ENCODE data around the gene TMC3. TPM values are rescaled to one million over a fixed set of nuclear protein-coding genes. Genes with fewer than 3 reads are reported as not detected.

Gene TMC3
- total and polyA plus RNA-seq, 4 donors, result 0.02 to 0.13 TPM; not detected in 2

GRCh38 chr15:81375461-81375860 lies 1.4 kb upstream of the TMC3 start:
- Histone ChIP-seq H3K9me3 (ENCODE audit: control insufficient read depth in 4 of 4, low read length in 3 of 4) (no peaks in the 10 kb centered on the region), H3K36me3 (ENCODE audit: control insufficient read depth in 4 of 4, insufficient read depth in 3 of 4, low read depth in 1 of 4, low read length in 3 of 4) (peaks cover 0 to 10% (median 0%) of the 10 kb centered on the region in 4 donors), H3K27me3 (ENCODE audit: control insufficient read depth in 4 of 4, insufficient read depth in 4 of 4, low read length in 3 of 4) (no peaks in the 10 kb centered on the region), H3K9ac (ENCODE audit: low read depth in 1 of 2, low read length in 2 of 2) (no peak overlapping the region), H3K4me3 (ENCODE audit: low read depth in 1 of 3, low read length in 3 of 3) (no peak overlapping the region), H3K4me1 (ENCODE audit: control insufficient read depth in 4 of 4, insufficient read depth in 4 of 4, low read length in 3 of 4) (peaks cover 0 to 4% (median 0%) of the 10 kb centered on the region in 4 donors), H3K27ac (ENCODE audit: low read depth in 1 of 2, low read length in 2 of 2) (no peak overlapping the region)
- no peak for DNase-seq (ENCODE audit: low spot score)
- TF ChIP-seq FOXA1 (IDR thresholded peaks at IDR 0.05) (no peak), CTCF (IDR thresholded peaks at IDR 0.05; ENCODE audit: low read depth, low read length, missing input control) (no peak), SP1 (IDR thresholded peaks at IDR 0.05) (no peak), JUND (IDR thresholded peaks at IDR 0.05) (no peak), ZBTB33 (IDR thresholded peaks at IDR 0.05) (no peak), FOXA2 (IDR thresholded peaks at IDR 0.05) (no peak), MAX (IDR thresholded peaks at IDR 0.05) (no peak)
- 56% methylated on average over 4 of the region's 4 CpGs for WGBS

GRCh38 chr15:81373176-81373575 lies 837 bp downstream of the TMC3 start:
- peaks cover 0 to 4% (median 0%) of the 10 kb centered on the region in 4 donors for H3K4me1 ChIP-seq (ENCODE audit: control insufficient read depth in 4 of 4, insufficient read depth in 4 of 4, low read length in 3 of 4)
- H3K36me3 ChIP-seq (ENCODE audit: control insufficient read depth in 4 of 4, insufficient read depth in 3 of 4, low read depth in 1 of 4, low read length in 3 of 4), result peaks cover 0 to 16% (median 3%) of the 10 kb centered on the region in 4 donors
- DNase-seq (ENCODE audit: low spot score), result no peak
- H3K27me3 ChIP-seq (ENCODE audit: control insufficient read depth in 4 of 4, insufficient read depth in 4 of 4, low read length in 3 of 4), result no peaks in the 10 kb centered on the region
- H3K4me3 ChIP-seq (ENCODE audit: low read depth in 1 of 3, low read length in 3 of 3), result no peak overlapping the region
- TF ChIP-seq REST (IDR thresholded peaks at IDR 0.05), result no peak
- no peak for TF ChIP-seq YY1 (IDR thresholded peaks at IDR 0.05)
- TF ChIP-seq GABPA (IDR thresholded peaks at IDR 0.05 in 1 of 2, conservative IDR thresholded peaks at IDR 0.05 in 1 of 2), result no peak
- no peak for TF ChIP-seq JUND (IDR thresholded peaks at IDR 0.05)
- TF ChIP-seq ATF3 (IDR thresholded peaks at IDR 0.05), result no peak
- no peak for TF ChIP-seq EGR1 (IDR thresholded peaks at IDR 0.05; ENCODE audit: low read depth in 2 of 2)
- no peak for TF ChIP-seq CTCF (IDR thresholded peaks at IDR 0.05; ENCODE audit: low read depth, low read length, missing input control)
- TF ChIP-seq TAF1 (conservative IDR thresholded peaks at IDR 0.05), result no peak
- no peak for TF ChIP-seq RXRA (IDR thresholded peaks at IDR 0.05)
- no peak for TF ChIP-seq FOXA2 (IDR thresholded peaks at IDR 0.05)
- H3K9me3 ChIP-seq (ENCODE audit: control insufficient read depth in 4 of 4, low read length in 3 of 4), result no peaks in the 10 kb centered on the region
- H3K27ac ChIP-seq (ENCODE audit: low read depth in 1 of 2, low read length in 2 of 2), result no peak overlapping the region
- WGBS, result 85% methylated on average over 5 of the region's 5 CpGs
- no peak overlapping the region for H3K9ac ChIP-seq (ENCODE audit: low read depth in 1 of 2, low read length in 2 of 2)
